HG02885 (cell line): Measurements from ENCODE around the gene TLNRD1.
"Not testable (repeated sequence)": the region's sequence is repeated elsewhere in the genome, so short reads cannot be mapped to it uniquely, and the experiment has no call there.

Experiments
- ATAC-seq: cut with Tn5 transposase; IDR thresholded peaks from one replicate; pipeline ENCODE4 v1.9.1; 2021; ENCODE audit warnings: mild to moderate bottlenecking; ENCODE audit not compliant: unreplicated experiment, poor library complexity

Gene TLNRD1

DNA sequence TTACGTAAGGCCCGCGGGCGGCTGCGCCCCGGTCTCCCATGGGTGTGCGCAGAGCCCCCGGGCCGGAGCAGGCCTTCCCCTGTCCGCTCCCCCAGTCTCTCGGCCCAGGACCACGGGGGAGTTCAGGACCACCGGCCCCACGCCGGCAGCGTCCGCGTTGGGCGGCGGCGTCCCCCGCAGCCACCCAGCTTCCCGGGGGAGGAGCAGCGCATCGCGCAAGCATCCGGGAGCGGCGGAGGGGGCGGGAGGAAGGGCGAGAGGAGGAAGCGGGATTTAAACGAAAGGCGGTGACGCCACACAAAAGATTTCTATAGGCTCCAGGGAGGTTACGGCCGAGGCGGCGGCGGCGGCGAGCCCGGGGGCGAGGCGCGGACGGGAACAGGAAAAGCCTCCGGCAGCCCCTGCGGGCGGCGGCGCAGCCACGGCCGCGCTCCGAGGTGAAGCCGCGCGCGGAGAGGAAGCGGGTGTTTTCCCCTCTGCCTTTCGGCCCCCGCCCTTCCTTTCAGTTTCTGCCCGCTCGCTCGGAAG, at the start of gene TLNRD1:
TLNRD1 (plus strand) TSS at position 300 of the 528 bp plus-strand sequence. CDS start 1,349 bp downstream, outside the sequence.
- ATAC-seq = peak; percentile 67

GRCh38 chr15:80951941-80952340, 48.8 kb upstream of the TLNRD1 start:
- no peak for ATAC-seq

DNA sequence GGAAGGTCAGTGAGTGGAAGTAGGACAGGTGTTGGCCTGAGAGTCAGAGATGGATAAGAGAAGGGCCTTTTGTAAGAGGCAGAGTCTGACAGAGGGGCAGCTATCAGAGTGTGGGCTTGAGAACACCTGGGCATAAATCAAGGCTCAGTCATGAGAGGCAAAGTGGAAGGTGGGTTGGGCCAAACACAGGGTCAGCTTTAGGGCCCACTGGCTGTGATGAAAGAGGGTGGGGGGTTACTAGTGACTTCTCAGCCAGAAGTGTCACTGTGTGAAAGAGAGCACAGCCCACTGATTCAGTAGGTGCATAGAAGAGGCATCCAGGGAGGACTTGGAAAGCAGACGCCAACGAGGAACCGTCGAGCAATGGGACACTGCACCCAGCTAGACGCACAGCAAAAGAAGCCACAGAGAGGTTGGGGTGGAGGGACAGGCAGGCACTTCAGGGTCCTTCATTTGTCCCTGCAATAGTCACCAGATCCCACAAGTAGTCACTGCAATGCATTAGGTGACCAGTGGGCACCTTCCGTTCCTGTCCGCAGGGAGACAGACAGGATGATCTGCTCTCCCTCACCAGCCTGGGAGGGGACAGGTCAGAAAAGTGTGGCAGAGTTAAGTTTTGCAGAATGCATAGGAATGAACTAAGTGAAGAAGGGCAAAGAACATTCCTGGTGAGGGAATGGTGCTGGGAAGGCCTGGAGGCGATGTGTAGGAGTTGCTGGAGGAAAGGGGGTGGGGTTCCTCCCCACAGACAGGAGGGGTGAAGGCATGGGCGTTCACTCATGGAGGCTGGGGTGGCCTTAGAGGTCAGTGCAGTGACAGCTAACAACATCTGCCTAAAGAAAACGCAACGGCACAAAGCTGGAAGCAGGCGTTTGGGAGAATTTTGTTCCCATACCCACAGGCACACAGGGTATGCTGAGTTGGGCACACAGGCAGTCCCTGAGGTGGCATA, 47.4 kb upstream of the TLNRD1 start:
- ATAC-seq = no peak

GRCh38 chr15:80953953-80954778, 46.6 kb upstream of the TLNRD1 start:
- ATAC-seq = no peak

DNA sequence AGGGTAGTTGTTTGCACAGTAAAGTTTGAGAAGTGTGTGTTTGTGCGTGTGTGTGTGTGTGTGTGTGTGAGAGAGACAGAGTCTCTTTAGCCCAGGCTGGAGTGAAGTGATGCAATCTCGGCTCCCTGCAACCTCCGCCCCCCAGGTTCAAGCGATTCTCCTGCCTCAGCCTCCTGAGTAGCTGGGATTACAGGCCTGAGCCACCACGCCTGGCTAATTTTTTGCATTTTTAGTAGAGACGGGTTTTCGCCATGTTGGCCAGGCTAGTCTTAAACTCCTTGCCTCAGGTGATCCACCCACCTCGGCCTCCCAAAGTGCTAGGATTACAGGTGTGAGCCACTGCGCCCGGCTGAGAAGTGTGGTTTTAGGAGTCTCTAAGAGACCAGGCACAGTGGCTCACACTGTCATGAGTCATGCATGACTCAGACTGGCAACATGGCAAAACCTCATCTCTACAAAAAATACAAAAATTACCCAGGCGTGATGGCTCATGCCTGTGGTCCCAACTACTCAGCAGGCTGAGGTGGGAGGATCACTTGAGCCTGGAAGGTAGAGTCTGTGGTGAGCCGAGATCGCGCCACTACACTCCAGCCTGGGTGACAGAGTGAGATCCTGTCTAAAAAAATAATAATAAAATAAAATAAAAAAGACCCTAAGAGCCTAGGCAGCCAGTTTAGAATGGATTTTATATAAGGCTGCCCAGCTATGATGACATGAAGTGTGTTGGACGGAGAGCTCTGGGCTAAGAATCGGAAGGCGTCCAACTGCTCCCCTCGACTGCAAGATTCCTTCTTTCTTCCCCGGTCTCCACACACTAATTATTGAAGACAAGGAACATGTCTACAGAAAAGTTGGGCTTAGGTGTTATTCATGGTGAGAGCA, 44.9 kb upstream of the TLNRD1 start:
- not testable (repeated sequence) for ATAC-seq

GRCh38 chr15:80957556-80957955, 43.2 kb upstream of the TLNRD1 start:
- ATAC-seq = no peak

GRCh38 chr15:80957976-80958375, 42.7 kb upstream of the TLNRD1 start:
- no peak for ATAC-seq

DNA sequence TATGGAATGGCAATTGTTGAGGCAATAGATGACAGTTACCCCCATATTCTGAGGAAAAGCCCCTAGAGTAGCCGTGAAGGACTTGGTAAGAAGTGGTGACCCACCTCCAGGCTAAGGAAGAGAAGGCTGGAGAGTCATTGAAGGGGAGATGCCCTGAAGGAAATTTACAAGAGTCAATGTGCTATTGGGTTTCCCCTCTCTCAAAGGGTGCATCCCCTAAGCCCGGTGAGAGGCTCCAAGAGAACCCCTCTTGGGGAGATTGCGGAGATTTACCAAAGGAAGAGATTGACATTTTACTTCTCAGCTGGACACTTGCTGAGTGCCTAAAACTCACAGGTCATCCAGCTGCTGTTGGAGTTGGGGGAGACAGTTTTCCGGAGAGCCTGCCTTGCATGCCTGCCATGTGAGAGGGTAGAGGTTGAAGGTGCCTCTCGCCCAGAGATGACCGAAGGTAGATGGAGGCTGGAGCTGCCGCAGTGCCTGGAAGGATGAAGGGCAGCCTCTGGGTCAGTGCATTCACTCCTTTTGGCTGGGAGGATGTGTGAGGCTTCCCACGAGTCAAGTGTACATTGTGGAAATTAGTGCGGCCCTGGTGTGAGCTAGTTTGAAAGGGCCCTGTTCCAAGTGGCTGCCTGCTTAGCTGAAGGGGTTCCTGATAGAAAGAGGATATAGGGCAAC, 41.8 kb upstream of the TLNRD1 start:
- ATAC-seq = no peak

DNA sequence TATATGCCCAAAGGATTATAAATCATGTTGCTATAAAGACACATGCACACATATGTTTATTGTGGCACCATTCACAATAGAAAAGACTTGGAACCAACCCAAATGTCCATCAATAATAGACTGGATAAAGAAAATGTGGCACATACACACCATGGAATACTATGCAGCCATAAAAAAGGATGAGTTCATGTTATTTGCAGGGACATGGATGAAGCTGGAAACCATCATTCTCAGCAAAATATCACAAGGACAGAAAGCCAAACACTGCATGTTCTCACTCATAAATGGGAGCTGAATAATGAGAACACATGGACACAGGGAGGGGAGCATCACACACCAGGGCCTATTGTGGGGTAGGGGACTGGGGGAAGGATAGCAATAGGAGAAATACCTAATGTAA, 35.3 kb upstream of the TLNRD1 start:
- not testable (repeated sequence) for ATAC-seq

DNA sequence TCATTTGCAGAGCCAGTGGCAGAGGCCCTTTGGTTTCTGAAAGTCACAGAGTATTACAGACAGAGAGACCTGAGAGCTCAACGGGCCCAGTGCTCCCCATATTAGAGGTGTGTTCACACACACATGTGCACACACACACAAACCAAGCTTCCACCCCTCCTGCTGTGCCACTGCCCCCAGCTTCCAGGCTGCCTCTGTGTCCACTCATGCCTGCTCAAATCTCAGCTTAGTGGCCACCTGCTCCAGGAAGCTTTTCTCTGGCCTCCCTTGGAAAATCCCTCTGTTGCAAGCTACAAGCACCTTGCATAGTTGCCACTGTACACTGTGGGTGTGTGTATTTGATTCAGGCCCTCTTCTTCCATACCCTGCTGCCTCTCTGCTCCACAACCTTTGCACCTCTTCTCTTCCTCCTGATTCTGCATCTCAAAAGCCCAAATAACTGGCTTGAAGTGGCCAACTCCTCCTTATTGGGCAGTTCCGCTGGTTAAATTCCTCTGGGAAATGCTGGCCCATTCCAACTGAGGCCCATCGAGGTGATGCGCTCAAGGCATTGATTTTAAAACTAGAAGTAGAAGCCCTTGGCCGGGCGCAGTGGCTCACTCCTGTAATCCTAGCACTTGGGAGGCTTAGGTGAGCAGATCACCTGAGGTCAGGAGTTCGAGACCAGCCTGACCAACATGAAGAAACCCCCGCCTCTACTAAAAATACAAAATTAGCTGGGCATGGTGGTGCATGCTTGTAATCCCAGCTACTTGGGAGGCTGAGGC, 34.1 kb upstream of the TLNRD1 start:
- no peak for ATAC-seq

DNA sequence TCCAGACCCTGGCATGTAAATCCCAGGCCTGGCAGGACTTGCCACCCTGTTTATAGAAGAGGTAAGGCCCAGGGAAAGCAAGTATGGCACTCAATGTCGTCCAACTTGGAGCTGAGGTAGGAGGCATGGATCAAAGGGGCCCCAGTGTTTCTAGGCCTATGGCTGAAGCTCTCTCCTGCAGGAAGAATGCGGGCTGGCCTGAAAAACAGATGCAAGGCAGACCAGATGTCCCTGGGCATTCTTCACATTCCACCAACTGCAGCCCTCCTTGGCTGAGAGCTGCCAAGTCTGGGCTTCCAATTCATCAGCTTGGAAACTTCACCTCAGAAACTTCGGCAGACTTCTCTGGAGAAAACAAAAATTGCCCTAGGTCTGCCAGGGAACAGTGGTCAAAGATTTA, 33.3 kb upstream of the TLNRD1 start:
- ATAC-seq = no peak

DNA sequence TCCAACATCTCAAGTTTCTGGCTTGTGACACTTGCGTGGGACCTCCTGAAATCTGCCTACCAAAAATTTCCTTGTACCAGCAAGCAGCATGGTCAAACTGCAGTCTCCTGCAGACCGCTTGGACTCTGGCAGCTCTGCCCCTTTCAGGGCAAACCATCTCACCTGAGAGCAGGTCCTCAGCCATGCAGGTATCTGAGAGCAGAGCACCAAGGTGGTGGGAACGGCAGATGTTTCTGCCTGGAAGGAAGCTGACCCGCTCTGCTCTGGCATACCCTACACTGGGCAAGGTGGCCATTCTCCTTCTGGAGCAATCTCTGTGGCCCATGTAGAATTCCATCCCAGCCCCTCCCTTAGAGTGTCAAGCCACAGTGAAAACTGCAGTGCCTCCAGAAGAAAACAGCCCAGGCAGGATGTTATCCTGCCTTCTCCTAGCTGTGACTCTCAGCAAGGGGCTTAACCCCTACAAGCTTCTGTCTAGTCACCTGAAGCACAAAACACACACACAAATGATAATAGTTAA, 32.7 kb upstream of the TLNRD1 start:
- ATAC-seq = no peak

DNA sequence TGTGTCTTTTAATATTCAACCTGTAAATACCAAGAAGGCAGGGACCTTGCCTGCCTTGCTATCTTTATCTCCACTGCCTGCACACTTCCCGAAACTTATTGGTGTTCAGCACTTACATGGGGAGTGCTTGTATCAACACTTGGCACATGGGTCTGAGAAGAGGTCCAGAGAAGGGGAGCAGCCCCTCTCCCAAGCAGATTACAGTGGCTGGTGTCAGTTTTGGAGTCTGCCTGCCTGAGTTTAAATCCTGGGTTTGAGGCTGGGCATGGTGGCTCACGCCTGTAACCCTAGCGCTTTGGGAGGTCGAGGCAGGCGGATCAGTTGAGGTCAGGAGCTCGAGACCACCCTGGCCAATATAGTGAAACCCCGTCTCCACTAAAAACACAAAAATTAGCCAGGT, 31.4 kb upstream of the TLNRD1 start:
- ATAC-seq = no peak

DNA sequence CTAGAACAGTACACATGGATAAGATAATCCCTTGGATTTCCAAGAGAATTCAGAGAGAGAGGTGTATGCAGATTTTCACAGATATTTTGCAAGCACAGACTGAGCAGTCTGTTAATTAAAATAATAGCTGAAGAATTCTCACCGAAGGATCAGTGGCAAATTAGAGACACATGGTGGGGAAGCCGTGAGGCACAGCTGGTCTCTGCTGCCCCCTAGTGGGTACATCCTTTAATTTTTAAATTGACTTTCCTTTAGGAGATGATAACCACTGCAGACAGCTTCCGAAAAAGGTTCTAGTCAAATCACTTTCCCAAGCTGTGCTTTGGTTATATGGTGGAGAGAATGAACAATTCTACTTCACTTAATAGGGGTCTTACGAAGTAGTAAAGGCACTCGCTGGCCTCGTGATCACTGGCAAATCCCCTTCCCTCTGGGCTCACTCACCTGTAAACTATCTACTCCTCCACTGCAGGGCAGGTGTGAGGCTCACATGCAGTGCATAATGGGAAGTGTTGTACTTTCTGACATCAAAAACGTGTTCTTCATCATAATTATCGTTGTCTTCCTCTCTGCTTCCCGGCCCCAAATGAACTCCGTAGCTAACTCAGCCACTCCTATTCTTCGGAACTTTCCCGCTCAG, 30.6 kb upstream of the TLNRD1 start:
- ATAC-seq = no peak

GRCh38 chr15:80970658-80971057, 30.1 kb upstream of the TLNRD1 start:
- no peak for ATAC-seq

DNA sequence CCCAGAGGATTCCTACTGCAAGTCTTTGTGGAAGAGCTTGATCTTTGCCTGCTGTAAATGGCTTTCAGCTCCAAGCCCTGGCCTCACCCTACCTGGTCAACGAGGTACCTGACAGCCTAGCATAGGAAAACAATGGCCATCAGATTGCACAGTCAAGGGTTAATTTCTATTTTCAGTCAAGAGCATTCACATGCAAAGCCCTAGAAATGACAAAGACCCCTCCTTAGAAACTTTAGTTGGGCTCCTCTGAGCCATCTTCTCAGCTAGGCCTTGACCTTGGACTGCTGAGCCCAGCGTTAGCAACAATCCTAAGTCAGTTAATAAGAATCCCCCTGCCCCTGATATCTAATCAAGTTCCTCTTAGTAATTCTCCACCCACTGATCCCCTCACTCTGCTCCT, 29.6 kb upstream of the TLNRD1 start:
- ATAC-seq = no peak

DNA sequence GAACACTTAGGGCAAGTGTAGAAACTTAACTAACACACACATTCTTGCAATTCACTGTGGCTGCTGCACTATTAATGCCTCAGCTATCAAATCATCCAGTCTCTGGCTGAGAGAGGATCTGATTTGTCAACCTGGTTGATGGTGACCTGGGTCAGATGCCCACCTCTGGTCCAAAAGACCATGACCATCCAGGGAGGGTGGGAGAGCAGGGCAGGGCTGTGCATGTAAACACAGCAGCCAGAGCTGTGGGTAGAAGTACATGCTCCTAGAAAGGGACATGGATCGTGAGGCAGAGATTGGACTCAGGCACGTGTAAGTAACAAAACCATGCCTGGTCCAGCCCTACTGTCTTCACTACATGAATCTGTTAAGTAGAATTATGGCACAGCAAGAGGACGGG, 28.4 kb upstream of the TLNRD1 start:
- ATAC-seq = no peak

- no peak for ATAC-seq
These were observed 25.8 kb upstream of the TLNRD1 start for GRCh38 chr15:80974914-80975313.
